Measurements from ENCODE around the gene HSH2D.
A peak's percentile ranks its signal among the peaks of the same experiment; 100 is the strongest.

Gene HSH2D

DNA sequence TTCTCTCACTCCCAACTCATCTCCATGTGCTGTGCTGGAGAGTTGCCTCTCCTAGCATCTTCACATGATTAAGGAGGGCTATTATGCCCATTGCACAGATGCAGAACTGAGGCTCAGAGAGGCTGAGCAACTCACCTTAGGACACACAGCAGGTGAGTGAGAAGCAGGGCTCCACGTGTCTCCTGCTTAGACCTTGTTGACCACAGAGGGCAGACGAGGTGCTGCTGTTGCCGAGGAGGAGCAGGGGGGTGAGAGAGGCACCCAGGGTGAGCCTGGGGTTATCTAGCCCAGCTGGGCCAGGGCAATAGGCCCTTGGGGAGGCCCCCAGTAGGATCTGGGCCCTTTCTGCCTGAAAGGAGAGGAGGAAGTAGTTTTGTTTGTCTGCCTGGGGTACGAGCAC lies 2.4 kb upstream of the HSH2D start:
- no peak for TF ChIP-seq EZH2phosphoT487 (IDR thresholded peaks at IDR 0.05; ENCODE audit: low read depth)
- TF ChIP-seq, protein P1, sequence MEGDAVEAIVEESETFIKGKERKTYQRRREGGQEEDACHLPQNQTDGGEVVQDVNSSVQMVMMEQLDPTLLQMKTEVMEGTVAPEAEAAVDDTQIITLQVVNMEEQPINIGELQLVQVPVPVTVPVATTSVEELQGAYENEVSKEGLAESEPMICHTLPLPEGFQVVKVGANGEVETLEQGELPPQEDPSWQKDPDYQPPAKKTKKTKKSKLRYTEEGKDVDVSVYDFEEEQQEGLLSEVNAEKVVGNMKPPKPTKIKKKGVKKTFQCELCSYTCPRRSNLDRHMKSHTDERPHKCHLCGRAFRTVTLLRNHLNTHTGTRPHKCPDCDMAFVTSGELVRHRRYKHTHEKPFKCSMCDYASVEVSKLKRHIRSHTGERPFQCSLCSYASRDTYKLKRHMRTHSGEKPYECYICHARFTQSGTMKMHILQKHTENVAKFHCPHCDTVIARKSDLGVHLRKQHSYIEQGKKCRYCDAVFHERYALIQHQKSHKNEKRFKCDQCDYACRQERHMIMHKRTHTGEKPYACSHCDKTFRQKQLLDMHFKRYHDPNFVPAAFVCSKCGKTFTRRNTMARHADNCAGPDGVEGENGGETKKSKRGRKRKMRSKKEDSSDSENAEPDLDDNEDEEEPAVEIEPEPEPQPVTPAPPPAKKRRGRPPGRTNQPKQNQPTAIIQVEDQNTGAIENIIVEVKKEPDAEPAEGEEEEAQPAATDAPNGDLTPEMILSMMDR (IDR thresholded peaks at IDR 0.05; ENCODE audit: low read depth, low read length) = peak; percentile 45
- Histone ChIP-seq H3K4me1 (ENCODE audit: low read length) (peaks cover 69% of the 10 kb centered on the region), H3K4me2 (ENCODE audit: low read length) (peak overlapping the region; percentile 24)

DNA sequence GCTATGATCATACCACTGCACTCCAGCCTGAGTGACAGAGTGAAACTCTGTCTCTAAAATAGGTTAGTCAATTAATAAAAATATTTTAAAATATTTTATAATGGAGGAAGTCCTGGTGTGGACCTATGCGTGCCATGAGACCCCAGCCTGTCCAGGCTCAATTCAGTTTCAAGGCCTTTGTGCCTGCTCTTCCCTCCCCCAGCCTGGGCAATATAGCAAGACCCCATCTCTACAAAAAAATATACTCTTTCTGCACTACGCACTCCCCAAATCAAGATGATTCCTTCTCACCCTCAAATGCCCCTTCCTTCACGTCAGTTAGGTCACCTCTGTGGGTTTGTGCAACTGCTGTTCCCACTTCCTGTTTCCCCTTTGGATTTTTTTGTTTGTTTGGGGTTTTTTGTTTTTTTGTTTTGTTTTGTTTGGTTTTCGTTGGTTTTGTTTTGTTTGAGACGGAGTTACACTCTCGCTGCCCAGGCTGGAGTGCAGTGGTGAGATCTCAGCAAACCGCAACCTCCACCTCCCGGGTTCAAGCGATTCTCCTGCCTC lies 1.4 kb upstream of the HSH2D start:
- Histone ChIP-seq H3K36me3 (replicated peaks; ENCODE audit: low read depth, low read length) (peaks cover 31% of the 10 kb centered on the region), H2AFZ (ENCODE audit: low read depth, low read length) (no peak overlapping the region), H3K9me3 (ENCODE audit: insufficient read depth, low read length) (no peaks in the 10 kb centered on the region), H3K4me3 (ENCODE audit: low read length) (no peak overlapping the region), H3K27ac (ENCODE audit: low read length) (peak overlapping the region; percentile 92), H3K79me2 (ENCODE audit: low read length) (peaks cover 41% of the 10 kb centered on the region), H3K4me2 (ENCODE audit: low read length) (no peak overlapping the region), H4K20me1 (ENCODE audit: insufficient read depth, low read length) (peaks cover 6% of the 10 kb centered on the region; the same call in 1 of the 2 replicates), H3K9ac (ENCODE audit: low read length) (peak overlapping the region; percentile 45; the same call in 1 of the 2 replicates), H3K4me1 (ENCODE audit: low read length) (peaks cover 69% of the 10 kb centered on the region), H3K27me3 (ENCODE audit: low read depth, low read length) (no peaks in the 10 kb centered on the region)
- no peak for TF ChIP-seq EZH2phosphoT487 (IDR thresholded peaks at IDR 0.05; ENCODE audit: low read depth)
- TF ChIP-seq, protein P1 (IDR thresholded peaks at IDR 0.05; ENCODE audit: low read depth, low read length) = no peak

More for the DNA sequence above, 2.4 kb upstream of the HSH2D start:
- H2AFZ ChIP-seq (ENCODE audit: low read depth, low read length) = no peak overlapping the region
- H3K27me3 ChIP-seq (ENCODE audit: low read depth, low read length) = no peaks in the 10 kb centered on the region
- no peak overlapping the region for H3K4me3 ChIP-seq (ENCODE audit: low read length)
- peak overlapping the region; percentile 34; the same call in 1 of the 2 replicates for H3K9ac ChIP-seq (ENCODE audit: low read length)
- H3K36me3 ChIP-seq (replicated peaks; ENCODE audit: low read depth, low read length) = peaks cover 22% of the 10 kb centered on the region
- H3K27ac ChIP-seq (ENCODE audit: low read length) = peak overlapping the region; percentile 92
- peaks cover 30% of the 10 kb centered on the region for H3K79me2 ChIP-seq (ENCODE audit: low read length)
- H3K9me3 ChIP-seq (ENCODE audit: insufficient read depth, low read length) = no peaks in the 10 kb centered on the region
- H4K20me1 ChIP-seq (ENCODE audit: insufficient read depth, low read length) = peaks cover under 1% of the 10 kb centered on the region; the same call in 1 of the 2 replicates

- Histone ChIP-seq H2AFZ (ENCODE audit: low read depth, low read length) (no peak overlapping the region), H4K20me1 (ENCODE audit: insufficient read depth, low read length) (peaks cover 18% of the 10 kb centered on the region; the same call in 1 of the 2 replicates), H3K9ac (ENCODE audit: low read length) (peak overlapping the region; percentile 96), H3K9me3 (ENCODE audit: insufficient read depth, low read length) (no peaks in the 10 kb centered on the region), H3K4me3 (ENCODE audit: low read length) (peak overlapping the region; percentile 79), H3K36me3 (replicated peaks; ENCODE audit: low read depth, low read length) (peaks cover 45% of the 10 kb centered on the region), H3K27ac (ENCODE audit: low read length) (peak overlapping the region; percentile 92), H3K79me2 (ENCODE audit: low read length) (peaks cover 59% of the 10 kb centered on the region), H3K4me1 (ENCODE audit: low read length) (peaks cover 85% of the 10 kb centered on the region), H3K27me3 (ENCODE audit: low read depth, low read length) (no peaks in the 10 kb centered on the region), H3K4me2 (ENCODE audit: low read length) (peak overlapping the region; percentile 89)
- TF ChIP-seq, protein P1 (IDR thresholded peaks at IDR 0.05; ENCODE audit: low read depth, low read length) = no peak
- TF ChIP-seq EZH2phosphoT487 (IDR thresholded peaks at IDR 0.05; ENCODE audit: low read depth) = no peak
Measured at GRCh38 chr19:16144216-16144581, 714 bp downstream of the HSH2D start.

DNA sequence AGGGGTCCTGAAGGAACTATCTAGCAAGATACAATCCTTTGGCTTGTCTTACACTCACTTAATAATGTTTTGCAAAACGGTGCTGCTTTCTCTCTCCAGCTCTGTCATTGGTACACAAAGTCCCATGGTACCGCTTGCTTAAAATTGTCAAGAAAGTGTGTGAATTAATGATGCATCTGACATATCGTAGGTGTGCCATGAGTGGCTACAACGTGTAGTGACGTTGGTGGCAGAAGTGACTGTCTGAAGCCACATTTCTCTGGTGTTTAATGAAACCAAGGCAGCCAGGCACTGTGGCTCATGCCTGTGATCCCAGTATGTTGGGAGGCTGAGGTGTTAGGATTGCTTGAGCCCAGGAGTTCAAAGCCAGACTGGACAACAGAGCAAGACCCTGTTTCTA lies 2.6 kb downstream of the HSH2D start:
- Histone ChIP-seq H3K4me2 (ENCODE audit: low read length) (peak overlapping the region; percentile 89), H3K4me1 (ENCODE audit: low read length) (peaks cover 82% of the 10 kb centered on the region), H2AFZ (ENCODE audit: low read depth, low read length) (no peak overlapping the region), H4K20me1 (ENCODE audit: insufficient read depth, low read length) (peaks cover 18% of the 10 kb centered on the region; the same call in 1 of the 2 replicates), H3K9me3 (ENCODE audit: insufficient read depth, low read length) (no peaks in the 10 kb centered on the region), H3K27ac (ENCODE audit: low read length) (peak overlapping the region; percentile 92), H3K27me3 (ENCODE audit: low read depth, low read length) (no peaks in the 10 kb centered on the region), H3K36me3 (replicated peaks; ENCODE audit: low read depth, low read length) (peaks cover 57% of the 10 kb centered on the region), H3K79me2 (ENCODE audit: low read length) (peaks cover 73% of the 10 kb centered on the region), H3K4me3 (ENCODE audit: low read length) (peak overlapping the region; percentile 79; the same call in 1 of the 2 replicates), H3K9ac (ENCODE audit: low read length) (no peak overlapping the region)
- TF ChIP-seq, protein P1 (IDR thresholded peaks at IDR 0.05; ENCODE audit: low read depth, low read length) = no peak
- no peak for TF ChIP-seq EZH2phosphoT487 (IDR thresholded peaks at IDR 0.05; ENCODE audit: low read depth)

Data from OCI-LY3 (cell line).